ENCODE measurements around the gene RFLNA. TPM values are rescaled to one million over a fixed set of nuclear protein-coding genes. Genes with fewer than 3 reads are reported as not detected.

The RFLNA gene
- total and polyA plus RNA-seq, 12 donors = 0.13 to 0.49 (median 0.25) TPM; not detected in 6

GRCh38 chr12:124338876-124339603, 44.1 kb downstream of the RFLNA start:
- H3K36me3 ChIP-seq = peaks cover 8 to 91% (median 77%) of the 10 kb centered on the region in 9 donors
- H3K27me3 ChIP-seq = no peaks in the 10 kb centered on the region
- no peak for ATAC-seq
- no peaks in the 10 kb centered on the region for H3K4me1 ChIP-seq
- TF ChIP-seq CTCF (IDR thresholded peaks at IDR 0.05) = no peak
- no peaks in the 10 kb centered on the region for H3K9me3 ChIP-seq
- WGBS, 2 donors = 94 to 99% methylated on average over 3 of the region's 3 CpGs
- H3K4me3 ChIP-seq = no peak overlapping the region
- intact Hi-C loops (cut with DNase I) = no loop called here
- no peak overlapping the region for H3K27ac ChIP-seq
- no peak for DNase-seq

DNA sequence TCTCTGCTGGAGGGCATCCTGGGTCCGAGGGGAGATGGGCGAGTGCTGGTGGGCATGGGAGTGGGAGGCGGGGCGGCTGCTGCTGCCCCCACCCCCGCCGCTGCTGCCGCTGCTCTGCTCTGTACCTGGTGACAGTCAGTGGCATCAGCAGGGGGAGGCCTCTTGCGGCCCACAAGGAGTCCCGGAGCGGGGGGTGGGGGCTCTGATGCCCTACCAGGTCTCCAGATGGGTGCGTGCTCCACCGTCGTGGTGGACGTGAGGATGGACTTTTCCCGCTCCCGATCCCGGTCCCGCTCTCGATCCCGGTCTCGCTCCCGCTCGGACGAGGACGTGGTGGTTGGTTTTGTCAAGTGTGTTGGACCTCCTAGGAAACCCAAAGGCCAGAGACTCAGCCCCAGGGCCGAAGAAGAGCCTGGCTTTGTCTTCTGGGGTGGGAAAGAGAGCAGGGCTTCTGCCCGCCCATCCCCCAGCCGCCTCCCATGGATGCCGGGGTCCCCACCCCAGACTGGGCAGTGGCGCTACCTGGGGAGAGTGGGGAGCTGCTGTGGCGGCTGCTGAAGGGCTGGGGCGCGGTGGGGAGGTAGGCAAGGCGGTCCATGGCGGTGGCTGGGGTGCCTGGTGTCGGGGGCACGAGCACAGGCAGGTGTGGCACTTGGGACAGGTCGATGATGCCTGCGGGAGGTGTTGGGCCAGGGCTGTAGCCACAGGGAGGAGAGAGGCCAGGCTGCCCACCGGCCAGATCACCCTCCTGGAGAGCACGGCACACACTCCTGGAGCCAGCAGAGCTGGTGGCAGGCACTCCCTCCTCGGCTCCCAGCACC, 45.4 kb downstream of the RFLNA start:
- no peaks in the 10 kb centered on the region for H3K4me1 ChIP-seq
- no peak overlapping the region for H3K4me3 ChIP-seq
- intact Hi-C loops (cut with DNase I) = loop anchor here in 1 of 10 donors (10.0 kb wide), 1 partner anchor 425 kb away; no protein-coding TSS in a partner anchor
- 95% methylated on average over 42 of the region's 42 CpGs for WGBS, 2 donors
- no peak for TF ChIP-seq CTCF (IDR thresholded peaks at IDR 0.05)
- no peak overlapping the region for H3K27ac ChIP-seq
- DNase-seq (no peak), ATAC-seq (no peak)
- H3K36me3 ChIP-seq = peaks cover 15 to 91% (median 78%) of the 10 kb centered on the region in 9 donors
- H3K27me3 ChIP-seq = no peaks in the 10 kb centered on the region
- H3K9me3 ChIP-seq = no peaks in the 10 kb centered on the region

DNA sequence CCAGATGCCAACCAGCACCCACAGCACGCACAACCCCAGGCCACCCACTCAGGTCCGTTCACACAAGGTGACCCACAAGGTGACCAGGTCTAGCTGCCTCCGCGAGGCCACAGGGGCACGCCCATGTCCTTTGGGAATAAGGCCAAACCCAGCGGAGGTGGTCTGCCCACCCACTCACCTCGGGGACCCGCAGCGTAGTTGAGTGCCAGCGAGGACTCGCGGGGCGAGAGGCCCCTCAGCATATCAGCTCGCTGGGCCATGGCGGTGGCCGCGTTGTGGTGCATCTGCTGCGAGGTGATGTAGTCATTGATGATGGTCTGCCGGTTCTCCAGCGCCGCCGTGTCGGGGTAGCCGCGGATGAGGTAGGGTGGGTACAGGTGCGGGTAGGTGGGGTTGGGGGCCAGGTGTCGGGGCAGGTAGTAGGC, 46.8 kb downstream of the RFLNA start:
- H3K4me1 ChIP-seq = no peaks in the 10 kb centered on the region
- no peak overlapping the region for H3K27ac ChIP-seq
- ATAC-seq (no peak), DNase-seq (no peak)
- H3K36me3 ChIP-seq = peaks cover 15 to 91% (median 78%) of the 10 kb centered on the region in 9 donors
- WGBS, 2 donors = 94 to 95% methylated on average over 27 of the region's 27 CpGs
- no peak overlapping the region for H3K4me3 ChIP-seq
- intact Hi-C loops (cut with DNase I) = loop anchor here in 1 of 10 donors (10.0 kb wide), 1 partner anchor 423 kb away; no protein-coding TSS in a partner anchor
- no peak for TF ChIP-seq CTCF (IDR thresholded peaks at IDR 0.05)
- no peaks in the 10 kb centered on the region for H3K9me3 ChIP-seq
- no peaks in the 10 kb centered on the region for H3K27me3 ChIP-seq

DNA sequence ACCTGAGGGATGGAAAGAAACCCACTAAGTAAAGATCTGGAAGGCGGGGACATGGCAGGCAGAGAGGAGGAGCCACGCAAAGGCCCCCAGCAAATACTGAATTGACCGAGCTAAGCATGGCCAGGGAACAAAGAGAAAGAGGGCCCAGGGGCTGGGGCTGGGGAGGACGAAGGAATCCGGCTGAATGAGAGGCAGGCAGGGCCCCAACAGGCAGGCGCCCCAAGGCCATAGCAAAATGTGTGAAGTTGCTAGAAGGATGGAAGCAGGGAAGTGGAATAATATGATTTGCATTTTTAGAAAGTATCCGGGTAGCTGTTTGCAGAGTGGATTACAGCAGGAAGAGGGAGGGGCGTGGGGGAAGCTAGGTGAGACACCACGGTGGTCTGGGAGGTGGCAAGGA, 49.1 kb downstream of the RFLNA start:
- no peak for TF ChIP-seq CTCF (IDR thresholded peaks at IDR 0.05)
- WGBS, 2 donors = 87 to 90% methylated on average over 9 of the region's 9 CpGs
- Histone ChIP-seq H3K4me1 (no peaks in the 10 kb centered on the region), H3K9me3 (no peaks in the 10 kb centered on the region), H3K27ac (no peak overlapping the region), H3K4me3 (no peak overlapping the region), H3K27me3 (no peaks in the 10 kb centered on the region), H3K36me3 (peaks cover 13 to 94% (median 81%) of the 10 kb centered on the region in 9 donors)
- DNase-seq (no peak), ATAC-seq (no peak)
- intact Hi-C loops (cut with DNase I) = loop anchor here in 1 of 10 donors (10.0 kb wide), 1 partner anchor 421 kb away; no protein-coding TSS in a partner anchor
